A549 (cell line): ENCODE results near the gene ZNF33A.

Source experiments
- CHD2 ChIP-seq: fragments of 150-350 bp; IDR thresholded peaks from 2 replicates; pipeline ENCODE4 v1.6.1; 2014; ENCODE audit warnings: low read length; ENCODE audit not compliant: partially characterized antibody
- MAFK ChIP-seq: fragments of 450-650 bp; IDR thresholded peaks from 2 replicates; pipeline ENCODE4 v1.6.1; 2014; ENCODE audit not compliant: partially characterized antibody

DNA sequence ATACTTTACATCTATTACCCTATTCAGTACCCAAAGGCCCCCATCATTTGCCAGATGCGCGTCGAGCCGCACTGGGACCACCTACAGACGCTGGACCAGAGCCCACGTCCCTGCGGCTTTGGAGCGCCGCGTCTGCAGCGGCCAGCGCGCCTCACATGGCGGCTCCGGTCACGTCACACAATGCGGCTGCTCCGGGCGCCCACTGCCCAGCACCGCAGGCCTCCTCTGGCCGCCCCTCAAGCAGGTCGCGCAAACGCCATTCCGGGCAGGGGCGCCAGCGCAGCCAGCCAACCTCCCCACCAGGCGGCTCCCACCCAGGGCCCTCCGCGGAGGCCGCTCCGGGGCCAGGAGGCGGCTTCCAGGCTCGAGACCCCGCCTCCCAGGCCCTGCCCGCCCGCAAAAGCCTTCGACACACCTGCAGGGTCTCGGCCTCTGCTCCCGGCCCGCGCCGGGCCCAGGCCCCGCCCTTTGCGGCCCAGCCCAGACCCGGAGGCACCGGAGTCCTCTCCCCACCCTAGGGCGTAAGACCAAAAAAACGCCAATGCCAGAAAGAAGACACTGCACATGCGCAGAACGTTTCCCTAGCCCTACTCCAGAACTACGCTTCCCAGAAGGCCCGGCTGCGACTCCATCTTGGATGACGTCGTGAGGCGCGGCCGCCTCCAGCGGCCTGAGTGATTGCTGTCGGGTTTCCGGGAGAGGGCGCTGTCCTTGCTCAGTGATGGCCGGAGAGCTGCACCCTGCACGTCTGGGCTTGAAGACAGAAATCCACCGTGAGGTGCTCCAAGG lies 34.2 kb upstream of the ZNF33A start, which contains the start of gene ZNF25:
- TF ChIP-seq MAFK, result no peak
- TF ChIP-seq CHD2, result no peak
